Thyroid gland (tissue), 4 donors: ENCODE data around the gene E2F1. TPM values are rescaled to one million over a fixed set of nuclear protein-coding genes. Genes with fewer than 3 reads are reported as not detected.

Experiments
- DNase-seq, 2 donors: peaks; one replicate each; pipeline ENCODE4 v3.0.0-alpha.2; 2019
- H3K27ac ChIP-seq, 3 donors: fragments of 200-600 bp; sonication (generic); 1 replicate in 2 of 3; 2 replicates in 1 of 3; pipeline ENCODE4 v1.5.1; 2016 to 2019; ENCODE audit warnings: mild to moderate bottlenecking in 1 of 3, moderate library complexity in 1 of 3
- H3K27me3 ChIP-seq: fragments of 200-600 bp; sonication (generic); one replicate; pipeline ENCODE4 v1.5.1; 2019
- H3K36me3 ChIP-seq, 2 donors: fragments of 200-600 bp; sonication (generic); one replicate each; pipeline ENCODE4 v1.5.1; 2016 to 2019
- H3K4me1 ChIP-seq, 2 donors: fragments of 200-600 bp; sonication (generic); one replicate each; pipeline ENCODE4 v1.5.1; 2017 to 2019
- H3K4me3 ChIP-seq, 3 donors: fragments of 200-600 bp; sonication (generic); replicated peaks in 1 of 3; 1 replicate in 2 of 3; 2 replicates in 1 of 3; pipeline ENCODE4 v1.5.1; 2016; ENCODE audit warnings: mild to moderate bottlenecking in 1 of 3
- H3K9me3 ChIP-seq: fragments of 200-600 bp; sonication (generic); one replicate; pipeline ENCODE4 v1.5.1; 2017
- POLR2A ChIP-seq, 2 donors: fragments of 450-650 bp; IDR thresholded peaks; one replicate each; pipeline ENCODE4 v1.6.1; 2017; ENCODE audit warnings: antibody characterized with exemption in 2 of 2, mild to moderate bottlenecking in 2 of 2, moderate library complexity in 1 of 2
- WGBS, 2 donors: methylation state at CpG; one replicate each; pipeline ENCODE4 v1.1.5; 2017; 5-methylcytosine and 5-hydroxymethylcytosine counted together
- intact Hi-C: fragments of 100-400 bp; cut with DNase I; formaldehyde crosslinking; loops from one replicate; pipeline ENCODE4 v1.15.1; 2023
- total RNA-seq, 4 donors: library from RNA; depleted of rRNA; stranded (reverse); fragments of >200 nt; gene quantifications; one replicate each; pipeline ENCODE4 v1.2.3, GENCODE V29; 2016
- TF ChIP-seq, protein P1 (sequence below), 6 experiments: fragments of 200-600 bp in 3 of 6; fragments of 450-650 bp in 3 of 6; sonication (generic) in 3 of 6; IDR thresholded peaks; one replicate each; pipeline ENCODE4 v1.5.1; 2016 to 2019; ENCODE audit warnings: antibody characterized with exemption in 6 of 6, mild to moderate bottlenecking in 2 of 6, inconsistent platforms in 1 of 6, moderate library complexity in 1 of 6

E2F1 gene
- total RNA-seq, 4 donors from 2014 or later, result 0.42 to 0.89 (median 0.67) TPM; not detected in 1

DNA sequence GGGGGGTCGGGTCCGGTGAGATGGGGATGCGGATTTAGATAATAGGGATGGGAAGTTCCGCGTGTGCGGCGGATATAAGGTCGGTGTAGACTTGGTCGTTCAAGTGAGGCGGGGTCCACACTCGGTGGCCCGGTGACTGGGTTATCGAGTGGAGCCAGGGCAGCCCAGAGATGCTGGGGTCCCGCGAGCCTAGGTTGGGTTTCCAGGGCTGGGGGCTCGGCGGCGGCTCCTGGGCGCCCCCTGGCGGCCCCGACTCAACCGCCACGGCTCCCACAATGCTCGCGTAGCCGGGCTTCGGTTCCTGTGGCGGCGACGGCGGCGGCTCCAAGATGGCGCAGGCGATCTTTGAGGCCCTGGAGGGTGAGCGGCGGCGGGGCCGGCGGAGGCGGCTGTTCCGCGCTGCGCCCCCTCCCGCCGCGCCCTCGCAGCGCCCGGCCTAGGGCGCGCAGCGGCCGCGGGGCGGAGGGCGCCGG is 45.5 kb upstream of the E2F1 start, which contains the start of gene ZNF341:
Gene ZNF341 (plus strand): TSS at position 304 of the 473 bp plus-strand sequence. CDS start 26 bp downstream, at position 330.
- Histone ChIP-seq H3K27ac (peak within 1 kb of the TSS; percentile 90 to 96 (median 91)), H3K4me1 (peaks cover 21 to 23% of the 10 kb centered on the region in 2 donors), H3K36me3 (no peaks in the 10 kb centered on the region), H3K9me3 (no peaks in the 10 kb centered on the region), H3K27me3 (no peaks in the 10 kb centered on the region), H3K4me3 (peak within 1 kb of the TSS; percentile 14 to 77 (median 42))
- TF ChIP-seq, protein P1, sequence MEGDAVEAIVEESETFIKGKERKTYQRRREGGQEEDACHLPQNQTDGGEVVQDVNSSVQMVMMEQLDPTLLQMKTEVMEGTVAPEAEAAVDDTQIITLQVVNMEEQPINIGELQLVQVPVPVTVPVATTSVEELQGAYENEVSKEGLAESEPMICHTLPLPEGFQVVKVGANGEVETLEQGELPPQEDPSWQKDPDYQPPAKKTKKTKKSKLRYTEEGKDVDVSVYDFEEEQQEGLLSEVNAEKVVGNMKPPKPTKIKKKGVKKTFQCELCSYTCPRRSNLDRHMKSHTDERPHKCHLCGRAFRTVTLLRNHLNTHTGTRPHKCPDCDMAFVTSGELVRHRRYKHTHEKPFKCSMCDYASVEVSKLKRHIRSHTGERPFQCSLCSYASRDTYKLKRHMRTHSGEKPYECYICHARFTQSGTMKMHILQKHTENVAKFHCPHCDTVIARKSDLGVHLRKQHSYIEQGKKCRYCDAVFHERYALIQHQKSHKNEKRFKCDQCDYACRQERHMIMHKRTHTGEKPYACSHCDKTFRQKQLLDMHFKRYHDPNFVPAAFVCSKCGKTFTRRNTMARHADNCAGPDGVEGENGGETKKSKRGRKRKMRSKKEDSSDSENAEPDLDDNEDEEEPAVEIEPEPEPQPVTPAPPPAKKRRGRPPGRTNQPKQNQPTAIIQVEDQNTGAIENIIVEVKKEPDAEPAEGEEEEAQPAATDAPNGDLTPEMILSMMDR (IDR thresholded peaks at IDR 0.05), result peak; percentile 66 to 96 (median 88)
- TF ChIP-seq POLR2A (IDR thresholded peaks at IDR 0.05), result peak in 1 of 2 donors; percentile 57
- DNase-seq, result peak; percentile 91 to 93
- intact Hi-C loops, result loop anchor here (5.0 kb wide), 1 partner anchor 64 kb away; the partner anchor contains the start of gene ACTL10
- WGBS, 2 donors, result 4 to 10% methylated on average over 23 to 51 of the region's 57 CpGs

- Histone ChIP-seq H3K4me3 (peak overlapping the region in 1 of 3 donors; percentile 30), H3K27ac (peak overlapping the region; percentile 74 to 96 (median 90)), H3K36me3 (no peaks in the 10 kb centered on the region), H3K4me1 (peaks cover 21 to 28% of the 10 kb centered on the region in 2 donors), H3K27me3 (no peaks in the 10 kb centered on the region), H3K9me3 (no peaks in the 10 kb centered on the region)
- TF ChIP-seq, protein P1 (IDR thresholded peaks at IDR 0.05), result no peak
- TF ChIP-seq POLR2A (IDR thresholded peaks at IDR 0.05), result no peak
- DNase-seq, result no peak
- WGBS, 2 donors, result 82 to 83% methylated on average over 18 of the region's 18 CpGs
- intact Hi-C loops, result loop anchor here (5.0 kb wide), 1 partner anchor 64 kb away; the partner anchor contains the start of gene ACTL10
Observed at GRCh38 chr20:33730946-33731692, 44.9 kb upstream of the E2F1 start.

- no peaks in the 10 kb centered on the region for H3K27me3 ChIP-seq
- H3K36me3 ChIP-seq, result no peaks in the 10 kb centered on the region
- no peak for DNase-seq
- H3K9me3 ChIP-seq, result no peaks in the 10 kb centered on the region
- H3K4me3 ChIP-seq, result no peak overlapping the region
- intact Hi-C loops, result loop anchor here (5.0 kb wide), 1 partner anchor 37 kb away; no protein-coding TSS in a partner anchor
- WGBS, 2 donors, result 60 to 66% methylated on average over 4 of the region's 4 CpGs
- TF ChIP-seq, protein P1 (IDR thresholded peaks at IDR 0.05), result no peak
- TF ChIP-seq POLR2A (IDR thresholded peaks at IDR 0.05), result no peak
- H3K27ac ChIP-seq, result no peak overlapping the region
- peaks cover 24 to 44% of the 10 kb centered on the region in 2 donors for H3K4me1 ChIP-seq
Observed at GRCh38 chr20:33729101-33729500, 42.9 kb upstream of the E2F1 start.

DNA sequence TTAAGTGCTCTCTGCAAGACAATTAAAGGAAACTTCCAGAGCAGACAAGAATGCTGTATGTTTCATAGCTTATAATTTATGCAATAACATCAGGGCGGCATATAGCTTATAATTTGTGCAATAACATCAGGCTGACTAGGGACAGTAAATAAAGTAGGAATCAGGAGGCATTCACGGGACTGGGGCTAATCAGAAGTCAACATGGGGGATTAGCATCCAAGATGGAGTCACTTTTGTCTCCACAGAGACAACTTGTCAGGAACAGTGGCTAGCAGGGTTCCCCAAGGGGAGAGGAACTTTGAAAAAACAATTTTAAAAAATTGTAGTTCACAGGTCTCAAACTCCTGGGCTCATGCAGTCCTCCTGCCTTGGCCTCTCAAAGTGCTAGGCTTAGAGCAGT is 42.3 kb upstream of the E2F1 start:
- WGBS, 2 donors, result 74 to 92% methylated on average over 2 of the region's 2 CpGs
- H3K9me3 ChIP-seq, result no peaks in the 10 kb centered on the region

More for the DNA sequence above, 42.3 kb upstream of the E2F1 start:
- TF ChIP-seq, protein P1 (IDR thresholded peaks at IDR 0.05), result no peak
- TF ChIP-seq POLR2A (IDR thresholded peaks at IDR 0.05), result no peak
- no peak overlapping the region for H3K4me3 ChIP-seq
- H3K4me1 ChIP-seq, result peaks cover 19 to 41% of the 10 kb centered on the region in 2 donors
- H3K36me3 ChIP-seq, result no peaks in the 10 kb centered on the region
- DNase-seq, result no peak
- no peak overlapping the region for H3K27ac ChIP-seq
- no peaks in the 10 kb centered on the region for H3K27me3 ChIP-seq
- intact Hi-C loops, result loop anchor here (5.0 kb wide), 1 partner anchor 36 kb away; no protein-coding TSS in a partner anchor
